Spinal cord (tissue), 10 donors: Measurements from ENCODE around the gene RAD17. TPM values are rescaled to one million over a fixed set of nuclear protein-coding genes. Genes with fewer than 3 reads are reported as not detected.
"Not testable (repeated sequence)": the region's sequence is repeated elsewhere in the genome, so short reads cannot be mapped to it uniquely, and the experiment has no call there.

ENCODE experiments used
- DNase-seq, 6 donors: peaks; one replicate each; pipeline versions ENCODE4 v3.0.0 to v3.0.0-alpha.2; 2013 to 2015; ENCODE audit warnings: low spot score in 6 of 6, low read depth in 4 of 6
- H3K27ac ChIP-seq: one replicate; pipeline ENCODE4 v1.5.1; 2013; ENCODE audit warnings: low read depth, low read length, control low read depth
- H3K27me3 ChIP-seq: one replicate; pipeline ENCODE4 v1.6.1; 2013; ENCODE audit warnings: low read length; ENCODE audit not compliant: control insufficient read depth, insufficient read depth
- H3K36me3 ChIP-seq: one replicate; pipeline ENCODE4 v1.6.1; 2013; ENCODE audit warnings: low read length; ENCODE audit not compliant: control insufficient read depth, insufficient read depth
- H3K4me1 ChIP-seq: one replicate; pipeline ENCODE4 v1.6.1; 2013; ENCODE audit warnings: low read length; ENCODE audit not compliant: control insufficient read depth, insufficient read depth
- H3K4me3 ChIP-seq: one replicate; pipeline ENCODE4 v1.5.1; 2013; ENCODE audit warnings: low read depth, low read length, control low read depth
- H3K9me3 ChIP-seq: one replicate; pipeline ENCODE4 v1.6.1; 2013; ENCODE audit warnings: low read length; ENCODE audit not compliant: control insufficient read depth, insufficient read depth
- WGBS: methylation state at CpG from one replicate; pipeline ENCODE4 v1.1.5; 2013; ENCODE audit warnings: missing lambda C conversion rate; ENCODE audit not compliant: insufficient coverage; 5-methylcytosine and 5-hydroxymethylcytosine counted together
- polyA plus RNA-seq, 2 donors: library from polyadenylated mRNA; unstranded; fragments of 120-200 nt; gene quantifications; one replicate each; pipeline ENCODE4 v1.2.1, GENCODE V29; 2013; ENCODE audit not compliant: insufficient read length in 2 of 2
- total RNA-seq, 2 donors: library from RNA; depleted of rRNA in 1 of 2; stranded (reverse); fragments of 120-200 nt in 1 of 2; fragments of >200 nt in 1 of 2; gene quantifications; one replicate each; pipeline versions ENCODE4 v1.2.3 to v1.2.4, GENCODE V29; 2013 to 2014
- donor health status: healthy.

RAD17 gene
- total and polyA plus RNA-seq, 4 donors: 25.8 to 31.6 (median 28.2) TPM

DNA sequence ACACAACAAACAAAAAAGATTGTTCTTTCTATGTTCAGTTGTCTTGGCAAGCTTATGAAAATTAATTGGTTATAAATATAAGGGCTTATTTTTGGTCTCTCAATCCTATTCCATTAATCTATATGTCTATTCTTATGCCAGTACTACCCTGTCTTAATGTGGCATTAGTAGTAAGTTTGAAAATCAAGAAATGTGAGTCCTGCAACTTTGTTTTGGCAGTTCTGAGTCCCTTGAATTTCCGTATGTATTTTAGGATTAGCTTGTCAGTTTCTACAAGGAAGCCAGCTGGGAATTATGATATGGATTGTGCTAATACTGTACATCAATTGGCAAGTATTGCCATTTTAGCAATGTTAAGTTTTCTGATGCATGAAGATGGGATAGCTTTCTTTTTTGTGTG is 26.5 kb upstream of the RAD17 start:
- WGBS: 82% methylated on average over 1 of the region's 1 CpG
- H3K4me1 ChIP-seq: no peaks in the 10 kb centered on the region

DNA sequence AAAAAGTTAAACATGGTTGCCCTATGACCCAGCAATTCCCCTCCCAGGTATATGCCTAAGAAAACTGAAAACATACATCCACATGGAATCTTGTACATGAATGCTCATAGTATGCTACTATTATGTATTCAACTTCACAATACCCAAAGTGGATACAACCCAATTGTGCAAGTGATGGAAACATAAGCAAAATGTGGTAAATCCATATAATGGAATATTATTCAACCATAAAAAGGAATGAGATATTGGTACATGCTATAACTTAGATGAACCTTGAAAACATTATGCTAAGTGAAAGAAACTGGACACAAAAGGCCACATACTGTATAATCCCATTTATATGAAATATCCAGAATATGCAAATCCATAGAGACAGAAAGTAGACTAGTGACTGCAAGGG is 19.0 kb upstream of the RAD17 start:
- DNase-seq: no peak
- Histone ChIP-seq H3K4me3 (no peak overlapping the region), H3K27me3 (no peaks in the 10 kb centered on the region), H3K36me3 (peaks cover 13% of the 10 kb centered on the region), H3K9me3 (no peaks in the 10 kb centered on the region), H3K4me1 (no peaks in the 10 kb centered on the region), H3K27ac (no peak overlapping the region)

More for the DNA sequence above, 26.5 kb upstream of the RAD17 start:
- no peak overlapping the region for H3K4me3 ChIP-seq
- H3K27ac ChIP-seq: no peak overlapping the region
- H3K36me3 ChIP-seq: no peaks in the 10 kb centered on the region
- H3K27me3 ChIP-seq: no peaks in the 10 kb centered on the region
- no peaks in the 10 kb centered on the region for H3K9me3 ChIP-seq
- DNase-seq: no peak

DNA sequence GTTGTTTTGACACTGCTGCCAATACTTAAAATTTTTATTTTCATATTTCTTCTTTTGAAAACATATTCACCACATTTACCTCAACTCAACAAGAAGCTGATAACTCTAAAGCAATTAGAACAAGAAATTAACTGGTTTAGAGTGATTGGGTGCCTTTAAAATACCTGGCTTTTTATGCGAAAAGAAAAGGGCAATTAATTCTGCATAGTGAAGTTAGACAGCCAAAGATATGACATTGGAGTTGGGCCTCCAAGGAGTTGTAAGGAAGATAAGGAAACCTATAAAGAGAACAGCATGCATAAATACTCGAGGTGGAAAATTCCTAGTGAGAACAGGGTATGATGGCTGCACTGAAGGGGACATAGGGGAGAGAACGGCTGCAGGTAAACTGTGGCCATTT is 9.9 kb upstream of the RAD17 start:
- Histone ChIP-seq H3K27me3 (no peaks in the 10 kb centered on the region), H3K36me3 (peaks cover 28% of the 10 kb centered on the region), H3K4me3 (no peak overlapping the region), H3K9me3 (no peaks in the 10 kb centered on the region), H3K27ac (no peak overlapping the region), H3K4me1 (no peaks in the 10 kb centered on the region)
- no peak for DNase-seq
- 88% methylated on average over 1 of the region's 3 CpGs for WGBS

DNA sequence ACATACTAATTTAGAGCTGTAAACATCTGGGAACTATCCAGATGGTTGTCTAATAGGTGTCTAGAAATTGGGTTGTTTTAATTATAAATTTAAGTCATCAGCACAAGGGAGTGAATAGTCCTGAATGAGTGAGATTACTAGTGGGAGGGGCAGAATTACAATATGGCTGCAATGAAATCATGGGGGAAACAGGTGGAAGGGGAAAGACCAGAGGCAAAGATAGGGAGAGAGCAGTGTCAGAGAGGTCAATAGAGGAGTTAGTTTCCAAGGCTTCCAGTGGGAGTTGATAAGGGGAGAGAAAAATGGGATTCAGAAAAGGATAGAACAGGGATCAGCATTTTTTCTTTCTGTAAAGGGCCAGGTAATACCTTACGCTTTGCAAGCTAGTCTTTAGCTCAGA is 9.2 kb upstream of the RAD17 start:
- Histone ChIP-seq H3K27ac (no peak overlapping the region), H3K36me3 (peaks cover 21% of the 10 kb centered on the region)
- WGBS: 80% methylated on average over 1 of the region's 1 CpG

DNA sequence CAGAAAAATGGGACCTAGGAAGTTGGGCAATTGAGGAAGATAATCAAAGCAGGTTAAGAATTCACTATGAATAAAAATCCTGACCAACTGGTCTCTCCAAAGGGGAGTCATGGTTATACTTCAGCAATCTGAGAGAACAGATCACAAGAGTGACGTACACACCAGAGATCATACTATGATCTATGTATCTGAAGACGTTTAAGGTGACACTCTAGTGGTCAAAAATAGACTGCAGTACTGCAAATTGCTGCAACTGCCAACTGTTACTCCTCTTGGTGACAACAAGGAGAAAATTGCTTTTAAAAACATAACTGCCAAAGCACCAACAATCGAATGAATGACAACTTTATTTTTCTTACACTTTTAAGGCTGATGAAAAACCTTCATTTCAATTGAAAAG is 5.2 kb upstream of the RAD17 start:
- peaks cover 23% of the 10 kb centered on the region for H3K36me3 ChIP-seq
- no peaks in the 10 kb centered on the region for H3K9me3 ChIP-seq
- H3K4me1 ChIP-seq: peaks cover 5% of the 10 kb centered on the region
- H3K27me3 ChIP-seq: no peaks in the 10 kb centered on the region
- H3K4me3 ChIP-seq: no peak overlapping the region
- DNase-seq: no peak
- H3K27ac ChIP-seq: no peak overlapping the region
- no CpG with 5 or more reads among the region's 3 CpGs for WGBS

More for the DNA sequence above, 9.2 kb upstream of the RAD17 start:
- Histone ChIP-seq H3K4me1 (no peaks in the 10 kb centered on the region), H3K27me3 (no peaks in the 10 kb centered on the region), H3K9me3 (no peaks in the 10 kb centered on the region), H3K4me3 (no peak overlapping the region)
- peak in 1 of 6 donors; percentile 5 for DNase-seq

DNA sequence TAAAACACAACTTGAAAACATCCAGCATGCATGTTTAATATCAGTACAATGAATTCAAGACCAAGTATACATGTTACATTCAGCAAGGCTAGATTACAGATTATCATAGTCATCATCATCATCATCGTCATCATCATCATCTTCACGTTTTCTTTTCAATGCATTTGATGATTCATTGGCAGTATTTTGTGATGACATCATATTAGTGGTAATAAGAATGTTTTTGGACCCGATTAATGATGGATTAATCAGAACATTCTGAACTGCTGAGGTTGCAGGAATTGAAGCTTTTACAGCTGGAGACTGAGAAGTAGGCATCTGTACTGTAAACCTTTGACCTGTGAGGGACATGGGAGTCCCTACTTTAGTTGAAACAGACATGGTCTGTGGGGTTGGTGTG is 4.8 kb upstream of the RAD17 start:
- WGBS: no CpG with 5 or more reads among the region's 3 CpGs
- Histone ChIP-seq H3K27me3 (no peaks in the 10 kb centered on the region), H3K27ac (no peak overlapping the region), H3K4me1 (peaks cover 5% of the 10 kb centered on the region), H3K4me3 (no peak overlapping the region), H3K36me3 (peaks cover 23% of the 10 kb centered on the region), H3K9me3 (no peaks in the 10 kb centered on the region)
- no peak for DNase-seq

DNA sequence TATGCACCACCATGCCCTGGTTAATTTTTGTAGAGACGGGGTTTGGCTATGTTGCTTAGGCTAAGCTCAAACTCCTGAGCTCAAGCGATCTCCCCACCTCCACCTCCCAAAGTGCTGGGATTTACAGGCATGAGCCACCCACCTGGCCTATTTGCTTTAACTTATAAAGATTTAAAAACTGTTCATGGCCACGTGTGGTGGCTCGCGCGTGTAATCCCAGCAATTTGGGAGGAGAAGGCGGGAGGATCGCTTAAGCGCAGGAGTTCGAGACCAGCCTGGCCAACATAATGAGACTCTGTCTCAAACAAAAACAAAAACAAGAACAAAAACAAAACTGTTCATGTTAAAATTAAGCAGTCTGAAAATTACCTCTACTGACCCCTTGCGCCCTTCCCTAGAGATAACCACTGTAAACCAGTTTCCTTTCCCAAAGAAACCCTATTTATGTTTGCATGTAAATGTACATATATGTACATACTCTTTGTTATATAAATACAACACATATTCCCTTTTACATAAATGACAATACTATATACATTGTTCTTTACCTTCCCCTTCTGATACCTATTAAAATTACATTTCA is 1.8 kb upstream of the RAD17 start:
- WGBS: 87% methylated on average over 4 of the region's 11 CpGs
- H3K27me3 ChIP-seq: no peaks in the 10 kb centered on the region
- DNase-seq: no peak
- peaks cover 10% of the 10 kb centered on the region for H3K36me3 ChIP-seq
- no peak overlapping the region for H3K27ac ChIP-seq
- H3K4me1 ChIP-seq: peaks cover 8% of the 10 kb centered on the region
- no peaks in the 10 kb centered on the region for H3K9me3 ChIP-seq
- peak overlapping the region; percentile 89 for H3K4me3 ChIP-seq

DNA sequence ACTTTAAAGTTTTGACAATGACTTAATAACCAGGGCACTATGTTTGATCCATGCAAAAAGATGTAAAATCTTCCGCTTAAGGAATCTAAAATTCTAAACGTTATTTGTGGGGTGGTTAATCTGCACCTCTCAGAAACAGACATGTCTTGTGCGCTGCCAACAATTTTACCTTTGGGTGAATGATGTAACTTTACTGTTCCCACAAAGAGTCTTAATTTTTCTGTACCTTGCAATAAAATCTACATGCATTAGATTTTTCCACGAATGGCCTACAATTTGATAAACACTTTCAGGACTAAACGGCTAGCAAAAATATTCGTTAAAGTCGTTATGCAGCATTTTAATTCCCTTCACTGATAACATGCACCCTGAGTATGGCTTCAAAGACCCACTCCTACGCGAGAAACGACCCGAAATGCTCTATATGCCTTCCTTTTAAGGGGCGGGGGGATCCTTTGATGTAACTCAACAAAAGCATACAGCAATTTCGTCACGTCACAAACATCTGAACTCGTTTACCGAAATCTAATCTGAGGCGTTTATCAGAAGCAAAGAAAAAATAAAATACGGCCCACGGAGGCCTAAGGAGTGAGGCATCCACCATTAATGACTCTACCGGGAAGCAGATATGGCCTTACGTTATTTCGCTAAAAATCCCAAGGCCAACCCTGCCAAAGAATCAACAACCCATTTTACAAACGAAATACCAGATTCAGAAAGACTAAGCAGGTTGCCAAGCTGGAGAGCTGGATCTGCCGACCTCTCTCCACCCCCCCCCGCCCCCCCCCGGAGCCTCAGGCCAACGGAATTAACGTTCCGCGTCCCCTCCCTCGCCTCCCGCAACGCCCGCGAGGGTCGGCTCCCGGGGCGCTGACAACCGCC is 919 bp upstream of the RAD17 start:
- peaks cover 4% of the 10 kb centered on the region for H3K36me3 ChIP-seq
- H3K27ac ChIP-seq: peak overlapping the region; percentile 90
- H3K4me1 ChIP-seq: peaks cover 8% of the 10 kb centered on the region
- WGBS: under 1% methylated on average over 29 of the region's 39 CpGs
- DNase-seq: peak in 5 of 6 donors; percentile 11 to 58 (median 17)
- H3K4me3 ChIP-seq: peak overlapping the region; percentile 89
- no peaks in the 10 kb centered on the region for H3K27me3 ChIP-seq
- no peaks in the 10 kb centered on the region for H3K9me3 ChIP-seq

DNA sequence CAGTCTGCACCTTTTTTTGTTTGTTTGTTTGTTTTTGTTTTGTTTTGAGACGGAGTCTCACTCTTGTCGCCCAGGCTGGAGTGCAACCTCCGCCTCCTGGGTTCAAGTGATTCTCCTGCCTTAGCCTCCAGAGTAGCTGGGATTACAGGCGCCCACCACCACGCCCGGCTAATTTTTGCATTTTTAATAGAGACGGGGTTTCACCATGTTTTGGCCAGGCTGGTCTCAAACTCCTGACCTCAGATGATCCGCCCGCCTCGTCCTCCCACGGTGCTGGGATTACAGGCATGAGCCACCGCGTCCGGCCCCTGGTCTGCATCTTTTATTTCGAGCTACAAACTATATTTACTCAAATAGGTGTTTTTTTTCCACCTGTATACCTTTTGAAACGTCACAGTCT is 717 bp downstream of the RAD17 start:
- DNase-seq, H3K27me3 ChIP-seq, H3K9me3 ChIP-seq, H3K27ac ChIP-seq, H3K36me3 ChIP-seq, H3K4me1 ChIP-seq: not testable (repeated sequence)
- H3K4me3 ChIP-seq: peak overlapping the region; percentile 89
- 3% methylated on average over 10 of the region's 16 CpGs for WGBS

DNA sequence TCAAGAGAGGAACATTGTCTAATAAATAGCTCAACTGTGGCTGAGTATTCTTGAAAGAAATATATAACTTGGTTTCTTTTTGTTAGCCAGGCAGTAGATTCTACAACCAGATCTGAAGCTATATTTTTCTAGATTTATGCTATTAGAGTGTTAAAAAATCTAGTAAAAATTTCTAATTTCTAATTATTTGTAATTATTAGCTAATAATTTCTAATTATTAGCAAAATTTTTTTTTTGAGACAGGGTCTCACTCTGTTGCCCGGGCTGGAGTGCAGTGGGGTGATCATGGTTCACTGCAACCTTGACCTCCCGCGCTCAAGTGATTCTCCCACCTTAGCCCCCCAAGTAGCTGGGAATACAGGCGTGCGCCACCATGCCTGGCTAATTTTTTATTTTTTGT is 2.8 kb downstream of the RAD17 start:
- Histone ChIP-seq H3K4me3 (no peak overlapping the region), H3K36me3 (peaks cover 3% of the 10 kb centered on the region), H3K27me3 (no peaks in the 10 kb centered on the region), H3K9me3 (no peaks in the 10 kb centered on the region), H3K27ac (no peak overlapping the region), H3K4me1 (peaks cover 8% of the 10 kb centered on the region)
- WGBS: no CpG with 5 or more reads among the region's 5 CpGs
- no peak for DNase-seq
